ENCODE results near the gene HIPK2. TPM values are rescaled to one million over a fixed set of nuclear protein-coding genes. Genes with fewer than 3 reads are reported as not detected.

The HIPK2 gene
- total RNA-seq, 1 donor from 2014 or later, result 44.0 TPM

DNA sequence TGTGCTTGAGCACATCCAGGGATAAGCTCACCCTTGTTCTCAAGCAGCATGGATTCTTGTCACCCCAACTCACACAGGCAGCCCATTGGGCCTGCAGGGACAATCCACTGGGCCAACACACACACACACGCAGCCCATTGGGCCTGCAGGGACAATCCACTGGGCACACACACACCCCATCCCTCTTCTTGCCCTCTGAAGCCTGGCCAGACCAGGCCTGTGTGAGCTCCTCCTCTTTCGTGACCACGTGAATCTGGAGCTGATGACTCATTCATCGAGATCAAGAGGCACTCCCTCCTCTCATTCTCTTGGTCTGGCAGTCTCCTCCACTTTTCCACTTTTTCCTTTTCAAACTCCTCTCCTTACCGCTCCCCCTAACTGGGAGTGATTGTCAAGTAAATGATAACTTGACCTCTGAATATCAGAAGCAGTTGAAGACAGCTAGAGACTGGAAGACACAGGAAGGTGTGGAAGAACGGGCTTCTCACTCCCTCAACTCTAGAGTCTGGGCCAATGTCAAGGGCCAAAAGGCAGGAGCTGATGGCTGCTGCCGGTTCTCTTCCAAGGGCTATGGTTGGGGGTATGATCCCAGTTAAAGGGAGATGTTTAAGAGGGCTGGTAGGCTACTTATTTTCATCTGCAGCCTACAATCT is 89.7 kb downstream of the HIPK2 start:
- no peak overlapping the region for H3K4me3 ChIP-seq (ENCODE audit: low read depth, low read length)
- no peaks in the 10 kb centered on the region for H3K27me3 ChIP-seq (ENCODE audit: control insufficient read depth, insufficient read depth, low read length)
- peaks cover 2% of the 10 kb centered on the region for H3K36me3 ChIP-seq (ENCODE audit: control insufficient read depth, insufficient read depth, low read length)
- TF ChIP-seq, protein P1, sequence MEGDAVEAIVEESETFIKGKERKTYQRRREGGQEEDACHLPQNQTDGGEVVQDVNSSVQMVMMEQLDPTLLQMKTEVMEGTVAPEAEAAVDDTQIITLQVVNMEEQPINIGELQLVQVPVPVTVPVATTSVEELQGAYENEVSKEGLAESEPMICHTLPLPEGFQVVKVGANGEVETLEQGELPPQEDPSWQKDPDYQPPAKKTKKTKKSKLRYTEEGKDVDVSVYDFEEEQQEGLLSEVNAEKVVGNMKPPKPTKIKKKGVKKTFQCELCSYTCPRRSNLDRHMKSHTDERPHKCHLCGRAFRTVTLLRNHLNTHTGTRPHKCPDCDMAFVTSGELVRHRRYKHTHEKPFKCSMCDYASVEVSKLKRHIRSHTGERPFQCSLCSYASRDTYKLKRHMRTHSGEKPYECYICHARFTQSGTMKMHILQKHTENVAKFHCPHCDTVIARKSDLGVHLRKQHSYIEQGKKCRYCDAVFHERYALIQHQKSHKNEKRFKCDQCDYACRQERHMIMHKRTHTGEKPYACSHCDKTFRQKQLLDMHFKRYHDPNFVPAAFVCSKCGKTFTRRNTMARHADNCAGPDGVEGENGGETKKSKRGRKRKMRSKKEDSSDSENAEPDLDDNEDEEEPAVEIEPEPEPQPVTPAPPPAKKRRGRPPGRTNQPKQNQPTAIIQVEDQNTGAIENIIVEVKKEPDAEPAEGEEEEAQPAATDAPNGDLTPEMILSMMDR (IDR thresholded peaks at IDR 0.05; ENCODE audit: insufficient read depth, low read length, poor library complexity, severe bottlenecking), result no peak
- DNase-seq (ENCODE audit: low read depth), result no peak

DNA sequence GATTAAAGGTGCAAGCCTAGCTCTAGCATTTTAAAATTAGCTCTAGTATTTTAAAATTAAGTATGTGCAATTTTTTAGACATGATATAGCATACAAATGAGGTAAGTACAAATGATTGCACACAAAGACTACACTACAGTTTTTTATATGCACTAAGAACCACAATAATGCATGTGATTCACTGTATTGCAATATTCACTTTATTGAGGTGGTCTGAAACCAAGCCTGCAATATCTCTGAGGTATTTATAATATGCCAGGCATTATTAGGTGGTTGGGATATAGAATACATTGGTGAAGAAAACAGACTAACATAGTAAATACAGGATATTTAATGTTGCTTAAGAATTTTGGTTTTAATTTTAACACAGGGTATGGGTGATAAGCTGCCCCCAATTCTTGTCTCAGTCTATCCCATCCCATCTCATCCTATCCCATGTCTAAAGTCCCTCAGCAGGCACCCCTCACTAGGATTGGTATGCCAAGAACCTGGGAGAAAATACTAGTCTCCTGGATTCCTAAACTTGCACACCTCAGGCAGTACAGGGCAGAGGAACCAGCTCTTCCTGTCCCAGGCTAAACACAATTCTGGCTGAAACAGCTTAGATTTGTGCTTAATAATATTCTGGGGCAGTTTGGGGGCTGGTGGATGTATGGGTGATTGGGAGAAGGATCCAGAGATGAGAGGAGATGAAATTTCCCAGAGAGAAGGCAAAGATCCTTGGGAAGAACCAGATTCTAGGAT is 90.4 kb downstream of the HIPK2 start:
- Histone ChIP-seq H3K36me3 (ENCODE audit: control insufficient read depth, insufficient read depth, low read length) (peaks cover 2% of the 10 kb centered on the region), H3K27me3 (ENCODE audit: control insufficient read depth, insufficient read depth, low read length) (no peaks in the 10 kb centered on the region), H3K4me3 (ENCODE audit: low read depth, low read length) (no peak overlapping the region)
- TF ChIP-seq, protein P1 (IDR thresholded peaks at IDR 0.05; ENCODE audit: insufficient read depth, low read length, poor library complexity, severe bottlenecking), result no peak
- no peak for DNase-seq (ENCODE audit: low read depth)

DNA sequence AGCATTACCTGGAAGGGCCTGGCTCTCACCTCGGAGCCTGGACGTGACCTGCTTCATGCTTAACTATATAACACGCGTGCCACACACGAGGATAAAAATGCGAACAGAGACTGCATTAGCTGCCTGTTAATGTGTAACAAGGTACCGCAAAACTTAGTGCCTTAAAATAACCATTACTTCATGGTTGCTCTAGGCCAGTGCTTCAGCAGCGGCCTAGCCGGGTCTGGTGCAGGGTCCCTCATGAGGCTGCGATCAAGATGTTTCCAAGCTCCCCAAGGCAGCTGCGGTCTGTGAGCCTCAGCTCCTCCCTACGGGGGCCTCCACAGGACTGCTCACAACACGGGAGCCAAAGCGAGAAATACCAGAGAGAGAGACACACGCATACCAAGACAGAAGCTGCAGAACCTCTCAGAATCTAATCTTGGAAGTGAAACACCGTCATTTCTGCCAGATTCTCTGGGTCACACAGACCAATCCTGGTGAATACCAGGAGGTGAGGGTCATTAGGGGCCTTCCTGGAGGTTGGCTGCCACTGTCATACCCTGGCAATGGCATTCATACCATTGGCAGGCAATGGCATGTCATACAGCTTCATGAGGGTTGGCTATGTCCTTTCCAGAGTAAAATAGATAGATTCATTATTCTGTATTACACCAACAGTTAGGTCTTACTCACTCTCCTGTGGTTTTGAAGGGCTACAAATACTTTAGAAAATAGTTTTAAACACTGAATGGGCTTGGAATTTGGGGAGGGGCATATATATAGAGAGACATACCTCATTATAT is 94.5 kb downstream of the HIPK2 start:
- H3K4me3 ChIP-seq (ENCODE audit: low read depth, low read length), result no peak overlapping the region
- TF ChIP-seq, protein P1 (IDR thresholded peaks at IDR 0.05; ENCODE audit: insufficient read depth, low read length, poor library complexity, severe bottlenecking), result no peak
- DNase-seq (ENCODE audit: low read depth), result peak; percentile 56
- no peaks in the 10 kb centered on the region for H3K27me3 ChIP-seq (ENCODE audit: control insufficient read depth, insufficient read depth, low read length)
- H3K36me3 ChIP-seq (ENCODE audit: control insufficient read depth, insufficient read depth, low read length), result peaks cover 6% of the 10 kb centered on the region

DNA sequence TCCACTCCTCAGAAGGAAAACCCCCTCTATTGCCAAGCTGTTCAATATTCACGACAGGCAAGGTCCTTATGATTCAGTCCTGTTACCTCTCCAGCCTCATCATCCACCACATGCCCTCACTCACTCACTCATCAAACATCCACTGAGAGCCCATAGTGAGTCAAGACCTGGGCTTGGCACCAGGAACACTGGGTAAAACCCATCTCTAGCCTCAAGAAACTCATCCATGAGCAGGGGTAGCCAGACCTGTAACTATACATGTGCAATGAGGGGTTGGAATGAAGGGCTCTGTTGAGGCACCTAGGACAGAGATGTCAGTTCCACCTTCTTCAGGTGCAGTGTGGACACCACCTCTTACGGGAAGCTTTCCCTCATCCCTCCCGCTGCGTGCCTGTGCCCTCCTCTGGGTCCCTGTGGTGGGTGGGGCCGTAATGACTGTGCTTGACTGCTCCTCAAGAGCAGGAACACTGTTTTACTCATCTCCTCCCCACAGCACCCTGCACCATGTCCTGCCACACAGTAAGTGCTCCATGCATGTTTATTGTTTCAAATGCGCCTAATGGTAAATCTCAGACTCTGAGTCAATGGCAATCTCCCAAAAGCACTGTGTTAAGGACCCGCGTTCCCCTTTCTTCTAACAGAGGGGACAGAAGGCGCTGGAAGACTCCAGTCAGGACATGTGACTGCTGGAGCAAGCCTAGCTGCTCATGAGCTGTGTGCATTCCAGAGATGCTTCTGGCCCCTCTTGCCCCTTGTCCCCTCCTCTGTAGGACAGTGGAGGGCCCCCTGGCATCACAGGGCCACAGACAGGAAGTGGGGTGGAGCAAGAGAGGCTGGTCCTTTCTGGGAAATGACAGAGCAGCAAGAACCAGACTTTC is 95.4 kb downstream of the HIPK2 start:
- DNase-seq (ENCODE audit: low read depth), result peak; percentile 59
- no peaks in the 10 kb centered on the region for H3K27me3 ChIP-seq (ENCODE audit: control insufficient read depth, insufficient read depth, low read length)
- TF ChIP-seq, protein P1 (IDR thresholded peaks at IDR 0.05; ENCODE audit: insufficient read depth, low read length, poor library complexity, severe bottlenecking), result no peak
- no peak overlapping the region for H3K4me3 ChIP-seq (ENCODE audit: low read depth, low read length)
- peaks cover 3% of the 10 kb centered on the region for H3K36me3 ChIP-seq (ENCODE audit: control insufficient read depth, insufficient read depth, low read length)

DNA sequence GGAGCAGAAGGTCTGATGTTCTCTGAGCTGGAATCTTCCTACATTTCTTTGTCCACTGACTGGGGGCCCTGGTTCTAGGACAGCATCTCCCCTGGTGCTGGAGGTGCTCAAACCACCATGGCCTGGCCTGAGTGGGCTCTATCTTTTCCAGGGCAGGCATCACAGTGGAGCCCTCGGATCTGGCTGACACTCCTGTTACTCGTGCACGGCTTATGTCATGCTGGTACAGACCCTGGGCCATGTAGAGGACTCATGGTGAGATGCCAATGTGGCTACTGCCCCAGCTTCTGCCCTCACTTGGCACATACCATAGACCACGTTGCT is 96.0 kb downstream of the HIPK2 start:
- TF ChIP-seq, protein P1 (IDR thresholded peaks at IDR 0.05; ENCODE audit: insufficient read depth, low read length, poor library complexity, severe bottlenecking), result no peak
- H3K27me3 ChIP-seq (ENCODE audit: control insufficient read depth, insufficient read depth, low read length), result no peaks in the 10 kb centered on the region
- H3K36me3 ChIP-seq (ENCODE audit: control insufficient read depth, insufficient read depth, low read length), result peaks cover 3% of the 10 kb centered on the region
- DNase-seq (ENCODE audit: low read depth), result no peak
- no peak overlapping the region for H3K4me3 ChIP-seq (ENCODE audit: low read depth, low read length)

Measured in kidney epithelial cell (primary cell).